Esophagus (tissue), 2 donors: ENCODE measurements around the gene F10. TPM values are rescaled to one million over a fixed set of nuclear protein-coding genes. Genes with fewer than 3 reads are reported as not detected.

ENCODE experiments used
- H3K27ac ChIP-seq, 2 donors: one replicate each; pipeline ENCODE4 v1.5.1; 2013; ENCODE audit warnings: low read depth in 2 of 2, mild to moderate bottlenecking in 2 of 2, inconsistent platforms in 1 of 2, low read length in 1 of 2, moderate library complexity in 1 of 2
- H3K27me3 ChIP-seq, 2 donors: one replicate each; pipeline ENCODE4 v1.6.1; 2013; ENCODE audit warnings: low read length in 2 of 2, control low read depth in 1 of 2, mild to moderate bottlenecking in 1 of 2; ENCODE audit not compliant: insufficient read depth in 2 of 2, control insufficient read depth in 1 of 2
- H3K36me3 ChIP-seq, 2 donors: one replicate each; pipeline ENCODE4 v1.6.1; 2013; ENCODE audit warnings: low read length in 1 of 2; ENCODE audit not compliant: control insufficient read depth in 2 of 2, insufficient read depth in 2 of 2
- H3K4me1 ChIP-seq, 2 donors: one replicate each; pipeline ENCODE4 v1.6.1; 2013; ENCODE audit warnings: low read length in 1 of 2; ENCODE audit not compliant: control insufficient read depth in 2 of 2, insufficient read depth in 2 of 2
- H3K4me3 ChIP-seq, 2 donors: one replicate each; pipeline ENCODE4 v1.5.1; 2013; ENCODE audit warnings: low read length in 2 of 2, mild to moderate bottlenecking in 2 of 2, low read depth in 1 of 2, moderate library complexity in 1 of 2
- H3K9me3 ChIP-seq, 2 donors: one replicate each; pipeline ENCODE4 v1.6.1; 2013; ENCODE audit warnings: mild to moderate bottlenecking in 2 of 2, low read depth in 1 of 2, low read length in 1 of 2, moderate library complexity in 1 of 2; ENCODE audit not compliant: control insufficient read depth in 2 of 2, insufficient read depth in 1 of 2
- WGBS, 2 donors: extraction: QIAGEN DNeasy Blood & Tissue Kit; methylation state at CpG; one replicate each; pipeline ENCODE4 v1.1.7; 2013; 5-methylcytosine and 5-hydroxymethylcytosine counted together
- polyA plus RNA-seq, 2 donors: library from polyadenylated mRNA; stranded (reverse); fragments of 200-250 nt; gene quantifications; one replicate each; pipeline ENCODE4 v1.2.3, GENCODE V29; 2013
- donor health status: healthy with polysubstance abuse.
- donor health status: Bipolar disorder and iron deficiency.

Gene F10
- polyA plus RNA-seq, 2 donors: 1.6 to 4.5 TPM

GRCh38 chr13:113084943-113085540 is 37.6 kb upstream of the F10 start:
- Histone ChIP-seq H3K27me3 (no peaks in the 10 kb centered on the region), H3K36me3 (peaks cover 0 to 21% of the 10 kb centered on the region in 2 donors), H3K9me3 (no peaks in the 10 kb centered on the region), H3K4me3 (no peak overlapping the region), H3K27ac (no peak overlapping the region), H3K4me1 (peaks cover 0 to 2% of the 10 kb centered on the region in 2 donors)
- WGBS, 2 donors: 86 to 87% methylated on average over 24 of the region's 24 CpGs

- Histone ChIP-seq H3K27me3 (no peaks in the 10 kb centered on the region), H3K36me3 (peaks cover 0 to 28% of the 10 kb centered on the region in 2 donors), H3K27ac (no peak overlapping the region), H3K9me3 (no peaks in the 10 kb centered on the region), H3K4me1 (peaks cover 0 to 2% of the 10 kb centered on the region in 2 donors), H3K4me3 (no peak overlapping the region)
- WGBS, 2 donors: 85 to 90% methylated on average over 32 of the region's 32 CpGs
Measured at GRCh38 chr13:113086031-113086750, 36.4 kb upstream of the F10 start.

GRCh38 chr13:113086991-113087922 is 35.3 kb upstream of the F10 start:
- 88 to 89% methylated on average over 39 of the region's 39 CpGs for WGBS, 2 donors
- H3K27me3 ChIP-seq: no peaks in the 10 kb centered on the region
- H3K9me3 ChIP-seq: no peaks in the 10 kb centered on the region
- no peak overlapping the region for H3K4me3 ChIP-seq
- H3K4me1 ChIP-seq: peaks cover 0 to 2% of the 10 kb centered on the region in 2 donors
- H3K36me3 ChIP-seq: peaks cover 0 to 29% of the 10 kb centered on the region in 2 donors
- H3K27ac ChIP-seq: no peak overlapping the region

GRCh38 chr13:113087923-113088690 is 34.5 kb upstream of the F10 start:
- H3K9me3 ChIP-seq: no peaks in the 10 kb centered on the region
- H3K4me3 ChIP-seq: no peak overlapping the region
- peaks cover 0 to 2% of the 10 kb centered on the region in 2 donors for H3K4me1 ChIP-seq
- 90 to 93% methylated on average over 40 of the region's 40 CpGs for WGBS, 2 donors
- H3K27ac ChIP-seq: no peak overlapping the region
- H3K27me3 ChIP-seq: no peaks in the 10 kb centered on the region
- H3K36me3 ChIP-seq: peaks cover 0 to 28% of the 10 kb centered on the region in 2 donors

GRCh38 chr13:113088691-113089020 is 33.9 kb upstream of the F10 start:
- Histone ChIP-seq H3K27ac (no peak overlapping the region), H3K9me3 (no peaks in the 10 kb centered on the region), H3K4me1 (no peaks in the 10 kb centered on the region), H3K4me3 (no peak overlapping the region), H3K36me3 (peaks cover 0 to 28% of the 10 kb centered on the region in 2 donors), H3K27me3 (no peaks in the 10 kb centered on the region)
- 87 to 90% methylated on average over 17 of the region's 17 CpGs for WGBS, 2 donors

GRCh38 chr13:113089693-113090414 is 32.7 kb upstream of the F10 start:
- 89 to 90% methylated on average over 36 of the region's 36 CpGs for WGBS, 2 donors
- Histone ChIP-seq H3K27ac (no peak overlapping the region), H3K9me3 (no peaks in the 10 kb centered on the region), H3K27me3 (no peaks in the 10 kb centered on the region), H3K36me3 (peaks cover 0 to 26% of the 10 kb centered on the region in 2 donors), H3K4me1 (no peaks in the 10 kb centered on the region), H3K4me3 (no peak overlapping the region)

GRCh38 chr13:113090415-113090770 is 32.2 kb upstream of the F10 start:
- no peak overlapping the region for H3K4me3 ChIP-seq
- no peaks in the 10 kb centered on the region for H3K4me1 ChIP-seq
- peaks cover 0 to 21% of the 10 kb centered on the region in 2 donors for H3K36me3 ChIP-seq
- no peaks in the 10 kb centered on the region for H3K27me3 ChIP-seq
- H3K9me3 ChIP-seq: no peaks in the 10 kb centered on the region
- H3K27ac ChIP-seq: no peak overlapping the region
- WGBS, 2 donors: 87 to 89% methylated on average over 13 of the region's 13 CpGs

GRCh38 chr13:113090806-113091205 is 31.8 kb upstream of the F10 start:
- no peaks in the 10 kb centered on the region for H3K9me3 ChIP-seq
- 91 to 92% methylated on average over 24 of the region's 24 CpGs for WGBS, 2 donors
- H3K4me3 ChIP-seq: no peak overlapping the region
- no peaks in the 10 kb centered on the region for H3K27me3 ChIP-seq
- no peak overlapping the region for H3K27ac ChIP-seq
- H3K36me3 ChIP-seq: peaks cover 0 to 21% of the 10 kb centered on the region in 2 donors
- no peaks in the 10 kb centered on the region for H3K4me1 ChIP-seq
